A673 (cell line): ENCODE results near the gene DNLZ.

Source experiments
- CTCF ChIP-seq: fragments of 300-800, 200-600 bp; sonication (generic); conservative IDR thresholded peaks from 2 replicates; pipeline ENCODE4 v1.5.1; 2017; ENCODE audit warnings: low read depth, mild to moderate bottlenecking, antibody characterized with exemption, low read length, moderate library complexity, mixed read lengths
- EZH2 ChIP-seq: fragments of 200-600 bp; sonication (generic); IDR thresholded peaks from 2 replicates; pipeline ENCODE4 v1.6.1; 2017; ENCODE audit warnings: borderline replicate concordance, low read depth, mild to moderate bottlenecking, mixed read lengths, antibody characterized with exemption, low read length; ENCODE audit not compliant: poor library complexity, severe bottlenecking

GRCh38 chr9:136386018-136386417, 22.5 kb upstream of the DNLZ start:
- TF ChIP-seq CTCF (no peak), EZH2 (no peak)
